Heart left ventricle (tissue), 16 donors: Measurements from ENCODE around the gene ZBTB42. TPM values are rescaled to one million over a fixed set of nuclear protein-coding genes. Genes with fewer than 3 reads are reported as not detected.

ENCODE experiments used
- ATAC-seq, 4 donors: fragments of 200-7000 bp; cut with Tn5 transposase; one replicate each; pipeline ENCODE4 v1.9.1; 2020 to 2022; ENCODE audit warnings: moderate library complexity in 4 of 4, mild to moderate bottlenecking in 3 of 4, moderate number of reproducible peaks in 1 of 4
- DNase-seq, 5 donors: peaks; one replicate each; pipeline ENCODE4 v3.0.0-alpha.2; 2020
- H3K27ac ChIP-seq, 12 donors: fragments of 200-600 bp; sonication (generic) in 4 of 12; one replicate each; pipeline versions ENCODE4 v1.5.0 to v1.8.0; 2016 to 2022; ENCODE audit warnings: mild to moderate bottlenecking in 2 of 12
- H3K27me3 ChIP-seq, 9 donors: fragments of 200-600 bp; sonication (generic) in 2 of 9; one replicate each; pipeline versions ENCODE4 v1.5.1 to v1.8.0; 2016 to 2022; ENCODE audit warnings: mild to moderate bottlenecking in 3 of 9
- H3K36me3 ChIP-seq, 9 donors: fragments of 200-600 bp; sonication (generic) in 2 of 9; one replicate each; pipeline versions ENCODE4 v1.5.0 to v1.8.0; 2018 to 2022; ENCODE audit warnings: mild to moderate bottlenecking in 2 of 9
- H3K4me1 ChIP-seq, 12 donors: fragments of 200-600 bp; sonication (generic) in 4 of 12; one replicate each; pipeline versions ENCODE4 v1.5.0 to v1.8.0; 2016 to 2022; ENCODE audit warnings: mild to moderate bottlenecking in 3 of 12
- H3K4me3 ChIP-seq, 12 donors: fragments of 200-600 bp; sonication (generic) in 4 of 12; one replicate each; pipeline versions ENCODE4 v1.5.0 to v1.8.0; 2017 to 2022; ENCODE audit warnings: mild to moderate bottlenecking in 9 of 12, moderate library complexity in 4 of 12
- H3K9me3 ChIP-seq, 12 donors: fragments of 200-600 bp; sonication (generic) in 4 of 12; one replicate each; pipeline versions ENCODE4 v1.5.0 to v1.8.0; 2016 to 2022; ENCODE audit warnings: mild to moderate bottlenecking in 1 of 12
- CTCF ChIP-seq, 12 donors: fragments of 200-600 bp; sonication (generic) in 4 of 12; IDR thresholded peaks; one replicate each; pipeline versions ENCODE4 v1.5.0 to v1.8.0; 2018 to 2022; ENCODE audit warnings: antibody characterized with exemption in 12 of 12, mild to moderate bottlenecking in 5 of 12
- POLR2A ChIP-seq, 2 donors: fragments of 450-650 bp; IDR thresholded peaks; one replicate each; pipeline ENCODE4 v1.6.1; 2017; ENCODE audit warnings: antibody characterized with exemption in 2 of 2, mild to moderate bottlenecking in 2 of 2, moderate library complexity in 2 of 2
- WGBS, 4 donors: extraction: QIAGEN DNeasy Blood & Tissue Kit in 2 of 4; methylation state at CpG; one replicate each; pipeline versions ENCODE4 v1.1.5 to v1.1.7; 2013 to 2018; 5-methylcytosine and 5-hydroxymethylcytosine counted together
- intact Hi-C, 10 donors: fragments of 100-400 bp; cut with DNase I; formaldehyde crosslinking; loops; one replicate each; pipeline versions ENCODE4 v1.11.1 to v1.14.2; 2022
- polyA plus RNA-seq, 2 donors: library from polyadenylated mRNA; stranded (reverse); fragments of 200-250 nt; gene quantifications; one replicate each; pipeline ENCODE4 v1.2.3, GENCODE V29; 2013
- total RNA-seq, 9 donors: library from RNA; depleted of rRNA in 2 of 9; stranded (reverse); fragments of >200 nt in 2 of 9; fragmentation: NEBNext Ultra II Directional in 3 of 9; extraction: Animal tissue kit (Norgen Biotek cat#: 25700) in 3 of 9; gene quantifications; one replicate each; pipeline versions ENCODE4 v1.1.0 to v1.2.4, GENCODE V29; 2016 to 2023
- donor health status: ischemic (EF 13 %, LVEDD 7.1; RV severe dilation, severe dysfunction).
- donor health status: healthy with polysubstance abuse.
- donor health status: DM: no; HTN: yes; CAD: no.
- donor health status: DM: no; HTN: no; CAD: no.
- donor health status: ischemic (EF 25% LVEDD 6.9; RV normal size, moderate dysfunction).
- donor health status: ischemic (EF 25% LVEDD 5.7; RV mildly dilated, moderate dysfunction).
- donor health status: healthy.
- donor health status: DM: yes; HTN: yes; CAD: no.
- donor health status: ischemic (EF 35%, LVEDD 5.7; RV mildly dilated, moderate dysfunction).
- donor health status: nonischemic (EF 11% LVEDD 7.7; RV severe dilation, severe dysfunction).
- donor health status: DM: yes; HTN: yes; CAD: no.
- donor health status: PGD.
- donor health status: ischemic (EF 29% LVEDD 5.4; RV normal size, mild dysfunction).
- donor health status: nonischemic (EF 23%, LVEDD 6.1; RV moderate dilation, normal function).

Gene ZBTB42
- total and polyA plus RNA-seq, 11 donors = 4.2 to 12.9 (median 7.4) TPM

GRCh38 chr14:104758981-104759969 lies 41.6 kb upstream of the ZBTB42 start:
- no peaks in the 10 kb centered on the region for H3K27me3 ChIP-seq
- H3K36me3 ChIP-seq = peaks cover 0 to 68% (median 53%) of the 10 kb centered on the region in 9 donors
- WGBS, 4 donors = 84 to 89% (median 88%) methylated on average over 30 of the region's 30 CpGs
- peaks cover 0 to 16% (median 9%) of the 10 kb centered on the region in 12 donors for H3K4me1 ChIP-seq
- no peak for TF ChIP-seq POLR2A (IDR thresholded peaks at IDR 0.05)
- no peak for TF ChIP-seq CTCF (IDR thresholded peaks at IDR 0.05)
- no peak overlapping the region for H3K27ac ChIP-seq
- ATAC-seq (no peak), DNase-seq (peak in 1 of 5 donors; percentile 21)
- intact Hi-C loops = no loop called here
- no peak overlapping the region for H3K4me3 ChIP-seq
- H3K9me3 ChIP-seq = no peaks in the 10 kb centered on the region

DNA sequence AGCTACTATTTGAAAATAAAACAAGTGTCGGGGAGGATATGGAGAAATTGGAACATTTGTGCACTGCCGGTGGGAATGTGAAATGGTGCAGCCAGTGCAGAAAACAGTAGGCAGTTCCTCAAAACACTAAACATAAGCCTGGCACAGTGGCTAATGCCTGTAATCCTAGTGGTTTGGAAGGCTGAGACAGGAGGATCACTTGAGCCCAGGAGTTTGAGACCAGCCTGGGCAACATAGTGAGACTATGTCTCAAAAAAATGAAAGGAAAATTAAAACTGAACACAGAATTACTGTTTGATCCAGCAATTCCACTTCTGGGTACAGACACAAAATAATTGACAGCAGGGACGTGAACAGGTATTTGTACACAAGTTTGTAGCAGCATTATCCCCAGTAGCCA lies 35.4 kb upstream of the ZBTB42 start:
- WGBS, 4 donors = 94 to 98% (median 97%) methylated on average over 3 of the region's 3 CpGs
- DNase-seq (no peak), ATAC-seq (no peak)
- H3K27ac ChIP-seq = no peak overlapping the region
- no peaks in the 10 kb centered on the region for H3K27me3 ChIP-seq
- peaks cover 0 to 12% (median 9%) of the 10 kb centered on the region in 12 donors for H3K4me1 ChIP-seq
- intact Hi-C loops = loop anchor here in 1 of 10 donors (10.0 kb wide), 1 partner anchor 279 kb away; no protein-coding TSS in a partner anchor
- no peak overlapping the region for H3K4me3 ChIP-seq
- no peak for TF ChIP-seq CTCF (IDR thresholded peaks at IDR 0.05)
- no peak for TF ChIP-seq POLR2A (IDR thresholded peaks at IDR 0.05)
- H3K9me3 ChIP-seq = peaks cover 0 to 8% (median 0%) of the 10 kb centered on the region in 12 donors
- peaks cover 0 to 28% (median 18%) of the 10 kb centered on the region in 9 donors for H3K36me3 ChIP-seq

- no peak overlapping the region for H3K4me3 ChIP-seq
- peaks cover 0 to 12% (median 9%) of the 10 kb centered on the region in 12 donors for H3K4me1 ChIP-seq
- no peak overlapping the region for H3K27ac ChIP-seq
- 94 to 100% (median 97%) methylated on average over 4 of the region's 4 CpGs for WGBS, 4 donors
- no peaks in the 10 kb centered on the region for H3K27me3 ChIP-seq
- TF ChIP-seq CTCF (IDR thresholded peaks at IDR 0.05) (no peak), POLR2A (IDR thresholded peaks at IDR 0.05) (no peak)
- ATAC-seq (no peak), DNase-seq (no peak)
- H3K36me3 ChIP-seq = peaks cover 0 to 30% (median 21%) of the 10 kb centered on the region in 9 donors
- intact Hi-C loops = loop anchor here in 1 of 10 donors (10.0 kb wide), 1 partner anchor 278 kb away; no protein-coding TSS in a partner anchor
- peaks cover 0 to 13% (median 0%) of the 10 kb centered on the region in 12 donors for H3K9me3 ChIP-seq
Observed at GRCh38 chr14:104766256-104766862, 34.5 kb upstream of the ZBTB42 start.
